ENCODE measurements around the gene NUTF2.
"Not testable (repeated sequence)": the region's sequence is repeated elsewhere in the genome, so short reads cannot be mapped to it uniquely, and the experiment has no call there.

The NUTF2 gene

DNA sequence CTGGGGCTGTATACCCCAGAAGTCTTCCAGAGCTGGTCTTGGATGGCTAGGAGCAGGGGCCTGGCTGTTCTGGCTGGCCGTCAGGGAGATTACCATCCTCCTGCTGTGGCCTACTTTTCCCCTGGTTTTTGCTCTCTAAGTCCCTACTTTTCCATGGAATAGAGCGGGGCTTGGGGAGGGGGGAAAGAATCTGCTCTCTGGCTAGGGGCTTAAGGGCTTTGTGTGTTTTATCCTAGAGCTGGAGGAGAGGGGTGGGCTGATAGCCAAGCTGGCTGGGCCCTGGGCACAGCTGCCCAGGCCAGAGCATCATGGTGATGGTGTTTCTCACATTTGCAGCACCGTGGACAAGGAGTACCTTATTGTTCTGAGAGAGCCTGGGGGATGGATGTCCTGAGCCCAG lies 41.6 kb downstream of the NUTF2 start:
- DNase-seq = no peak

DNA sequence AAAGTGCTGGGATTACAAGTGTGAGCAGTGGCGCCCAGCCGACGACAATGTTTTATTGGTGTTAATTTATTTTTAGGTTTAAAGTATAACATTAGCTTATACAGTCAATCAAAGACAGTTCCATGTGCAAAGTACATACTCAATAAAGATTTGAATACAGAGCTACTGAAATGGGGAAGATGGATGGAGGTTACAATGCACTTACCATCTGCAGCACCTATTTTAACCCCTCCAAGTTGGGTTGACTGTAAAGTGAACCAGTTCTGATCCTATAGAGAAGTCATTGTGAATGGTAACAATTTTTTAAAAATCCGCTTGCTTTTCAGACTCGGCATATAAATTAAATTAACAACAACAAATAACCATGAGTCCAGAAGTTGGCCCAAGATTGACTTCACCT lies 45.6 kb downstream of the NUTF2 start:
- DNase-seq = no peak

DNA sequence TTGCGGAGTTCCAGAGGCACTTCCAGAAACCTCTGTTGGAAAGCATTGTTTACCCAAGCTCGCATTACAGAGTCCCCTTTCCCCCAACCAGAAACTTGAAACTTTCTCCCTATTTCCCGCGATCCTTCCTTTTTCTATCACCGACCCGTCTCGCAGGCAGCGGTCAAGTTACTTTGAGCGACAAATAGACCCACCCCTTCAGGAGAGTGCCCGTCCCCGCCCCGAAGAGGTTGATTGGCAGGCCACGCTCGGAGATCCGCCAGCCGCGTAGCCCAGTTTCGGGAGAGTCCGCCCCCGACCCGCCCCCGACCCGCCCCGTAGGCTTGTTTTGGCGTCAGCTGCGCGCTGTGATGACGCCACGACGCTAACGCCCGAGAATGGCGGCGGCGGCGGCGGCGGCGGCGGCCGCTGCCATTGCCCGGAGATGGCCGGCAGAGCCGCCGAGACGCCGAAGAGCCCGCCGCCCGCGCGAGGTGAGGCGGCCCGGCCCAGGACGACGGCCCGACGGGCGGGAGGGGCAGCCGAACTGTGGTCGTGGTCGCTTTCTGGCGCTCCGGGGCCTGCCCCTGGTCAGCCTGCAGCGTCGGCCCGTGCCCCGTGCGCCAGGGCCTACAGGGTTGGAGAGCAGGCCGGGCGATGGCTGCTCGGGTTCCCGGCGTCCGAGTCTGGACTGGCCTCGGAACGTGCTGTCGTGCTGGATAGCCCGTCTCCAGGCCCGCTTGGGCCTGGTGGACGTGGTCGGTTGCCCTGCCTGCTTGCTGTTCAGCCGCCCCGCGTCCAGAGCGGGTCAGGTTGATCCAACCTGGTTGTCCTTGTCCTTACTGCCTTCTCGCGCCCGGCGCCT lies 46.4 kb downstream of the NUTF2 start, which contains the start of gene PSKH1:
TSS of gene PSKH1 (plus strand) at position 356 of the 844 bp plus-strand sequence. CDS start 15,496 bp downstream, outside the sequence.
- peak; percentile 74 for DNase-seq

DNA sequence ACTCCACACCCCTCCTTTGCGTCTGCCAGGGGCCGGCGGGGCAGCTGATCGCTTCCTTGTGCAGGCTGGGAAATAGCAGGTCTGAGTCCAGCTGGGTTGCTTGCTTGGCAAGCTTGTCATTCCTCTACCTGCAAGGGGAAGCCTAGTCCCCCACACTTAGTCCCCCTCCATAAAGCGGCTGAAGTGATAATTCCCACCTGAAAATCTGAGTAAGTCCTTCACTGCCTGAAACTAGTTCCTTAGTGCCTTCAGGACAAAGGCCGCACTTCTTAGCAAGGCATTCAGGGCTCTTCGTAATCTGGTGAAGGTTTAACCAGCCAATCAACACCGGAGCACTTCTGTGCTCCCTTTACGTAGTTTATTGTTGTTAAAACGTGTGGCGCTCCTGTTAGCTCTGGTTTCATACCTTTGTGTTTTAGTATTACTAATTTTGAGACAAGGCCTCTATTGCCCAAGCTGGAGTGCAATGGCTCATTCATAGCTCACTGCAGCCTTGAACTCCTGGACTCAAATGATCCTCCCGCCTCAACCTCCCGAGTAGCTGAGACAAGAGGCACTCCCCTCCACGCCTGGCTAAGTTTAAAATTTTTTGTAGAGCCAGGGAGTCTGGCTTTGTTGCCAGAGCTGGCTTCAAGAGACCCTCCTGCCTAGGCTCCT lies 47.1 kb downstream of the NUTF2 start:
- no peak for DNase-seq

DNA sequence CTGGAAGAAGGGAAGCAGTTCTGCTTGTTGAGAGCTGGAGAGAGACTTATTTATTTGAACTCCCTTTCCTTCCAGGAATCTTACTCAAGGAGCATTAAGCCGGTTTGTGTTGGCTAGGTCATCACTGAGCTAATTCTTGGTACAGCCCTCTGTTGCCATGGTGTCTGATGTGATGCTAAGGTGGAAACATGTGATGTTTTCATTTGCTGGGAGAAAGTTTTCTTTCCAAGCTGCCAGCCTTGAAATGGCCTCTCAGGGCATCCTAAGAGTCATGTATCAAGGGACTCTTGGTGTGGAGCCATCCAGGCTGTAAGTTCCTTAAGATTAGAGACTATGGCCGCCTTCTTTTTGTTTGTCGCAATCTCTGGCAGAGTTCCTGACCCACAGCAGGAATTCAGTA lies 50.5 kb downstream of the NUTF2 start:
- DNase-seq = no peak

DNA sequence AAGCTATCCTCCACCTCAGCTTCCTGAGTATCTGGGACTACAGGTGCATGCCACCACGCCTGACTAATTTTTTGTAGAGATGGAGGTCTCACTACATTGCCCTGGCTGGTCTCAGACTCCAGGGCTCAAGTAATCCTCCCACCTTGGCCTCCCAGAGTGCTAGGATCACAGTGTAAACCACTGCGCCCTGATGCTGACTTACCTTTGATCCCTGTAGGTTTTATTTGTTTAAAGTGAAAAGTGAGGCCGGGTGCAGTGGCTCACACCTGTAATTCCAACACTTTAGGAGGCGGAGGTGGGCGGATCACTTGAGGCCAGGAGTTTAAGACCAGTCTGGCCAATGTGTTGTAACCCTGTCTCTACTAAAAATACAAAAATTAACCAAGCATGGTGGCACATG lies 55.0 kb downstream of the NUTF2 start:
- DNase-seq = no peak

DNA sequence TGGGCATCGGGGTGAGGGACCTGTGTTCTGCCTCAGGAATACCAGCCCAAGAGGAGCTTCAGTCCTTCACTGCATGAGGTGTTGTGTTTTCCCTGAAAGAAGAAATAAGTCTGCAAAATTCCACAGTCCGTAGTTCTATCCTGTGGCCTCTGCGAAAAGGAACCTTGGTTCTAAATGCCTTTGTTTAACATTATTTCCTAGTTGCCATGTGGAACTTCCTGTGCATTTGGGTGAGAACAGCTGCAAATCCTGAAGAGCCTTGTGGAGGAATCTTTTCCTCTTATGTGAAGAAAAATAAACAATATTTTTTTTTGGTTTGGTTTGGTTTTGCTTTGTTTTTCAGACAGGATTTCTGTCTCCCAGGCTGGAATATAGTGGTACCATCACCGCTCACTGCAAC lies 56.1 kb downstream of the NUTF2 start:
- no peak for DNase-seq

DNA sequence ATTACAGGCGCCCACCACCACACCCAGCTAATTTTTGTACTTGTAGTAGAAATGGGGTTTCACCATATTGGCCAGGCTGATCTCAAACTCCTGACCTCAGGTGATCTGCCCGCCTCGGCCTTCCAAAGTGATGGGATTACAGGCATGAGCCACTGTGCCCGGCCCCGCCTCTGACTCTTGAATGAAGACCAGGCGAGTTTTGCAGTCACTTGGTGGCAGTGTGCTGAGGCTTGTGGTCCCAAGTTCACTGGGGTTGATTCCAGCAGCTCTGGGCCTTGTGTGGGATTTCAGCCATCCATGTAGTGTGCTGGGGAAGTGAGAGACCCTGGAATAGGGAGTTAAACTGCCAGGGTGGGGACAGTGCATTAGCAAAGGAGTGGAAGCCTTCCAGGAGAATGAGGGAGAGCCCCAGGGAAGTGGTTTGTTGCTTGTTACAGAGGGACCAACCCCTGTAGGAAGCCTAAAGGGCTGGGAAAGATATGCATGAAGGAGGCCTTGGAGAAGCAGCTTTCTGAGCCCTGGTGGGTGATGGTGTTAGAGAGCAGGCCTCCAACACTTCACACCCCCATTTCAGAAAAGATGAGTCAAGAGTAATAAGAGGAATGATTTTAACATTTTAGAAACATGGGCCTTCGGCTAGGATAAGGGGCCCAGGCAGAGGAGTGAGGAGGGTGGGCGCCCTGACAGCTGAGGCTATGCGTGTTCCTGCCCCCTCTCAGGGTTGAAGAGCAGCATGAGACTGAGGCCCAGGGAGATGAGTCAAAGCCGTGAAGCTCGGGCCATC lies 60.9 kb downstream of the NUTF2 start:
- no peak for DNase-seq

DNA sequence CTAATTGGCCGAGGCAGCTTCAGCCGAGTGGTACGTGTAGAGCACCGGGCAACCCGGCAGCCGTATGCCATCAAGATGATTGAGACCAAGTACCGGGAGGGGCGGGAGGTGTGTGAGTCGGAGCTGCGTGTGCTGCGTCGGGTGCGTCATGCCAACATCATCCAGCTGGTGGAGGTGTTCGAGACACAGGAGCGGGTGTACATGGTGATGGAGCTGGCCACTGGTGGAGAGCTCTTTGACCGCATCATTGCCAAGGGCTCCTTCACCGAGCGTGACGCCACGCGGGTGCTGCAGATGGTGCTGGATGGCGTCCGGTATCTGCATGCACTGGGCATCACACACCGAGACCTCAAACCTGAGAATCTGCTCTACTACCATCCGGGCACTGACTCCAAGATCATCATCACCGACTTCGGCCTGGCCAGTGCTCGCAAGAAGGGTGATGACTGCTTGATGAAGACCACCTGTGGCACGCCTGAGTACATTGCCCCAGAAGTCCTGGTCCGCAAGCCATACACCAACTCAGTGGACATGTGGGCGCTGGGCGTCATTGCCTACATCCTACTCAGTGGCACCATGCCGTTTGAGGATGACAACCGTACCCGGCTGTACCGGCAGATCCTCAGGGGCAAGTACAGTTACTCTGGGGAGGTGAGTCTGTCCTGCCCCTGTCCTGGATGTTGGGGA lies 62.5 kb downstream of the NUTF2 start:
- no peak for DNase-seq

DNA sequence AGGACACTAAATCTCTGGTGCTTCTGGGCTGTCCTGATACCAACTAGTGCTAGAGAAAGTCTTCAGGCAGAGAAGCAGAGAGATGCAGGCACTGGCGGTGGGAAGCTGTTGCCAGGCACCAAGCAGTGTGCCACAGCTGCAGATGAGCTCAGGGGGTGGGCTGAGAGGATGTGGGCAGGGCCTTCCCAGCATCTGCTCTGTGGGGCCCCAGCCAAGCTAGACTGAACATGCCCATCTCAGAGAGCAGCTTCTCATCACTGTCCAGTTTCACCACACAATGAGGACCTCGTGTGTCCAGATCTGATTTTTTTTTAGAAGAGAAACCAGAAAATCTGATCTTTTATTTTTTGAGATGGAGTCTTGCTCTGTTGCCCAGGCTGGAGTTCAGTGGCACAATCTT lies 63.4 kb downstream of the NUTF2 start:
- DNase-seq = no peak

DNA sequence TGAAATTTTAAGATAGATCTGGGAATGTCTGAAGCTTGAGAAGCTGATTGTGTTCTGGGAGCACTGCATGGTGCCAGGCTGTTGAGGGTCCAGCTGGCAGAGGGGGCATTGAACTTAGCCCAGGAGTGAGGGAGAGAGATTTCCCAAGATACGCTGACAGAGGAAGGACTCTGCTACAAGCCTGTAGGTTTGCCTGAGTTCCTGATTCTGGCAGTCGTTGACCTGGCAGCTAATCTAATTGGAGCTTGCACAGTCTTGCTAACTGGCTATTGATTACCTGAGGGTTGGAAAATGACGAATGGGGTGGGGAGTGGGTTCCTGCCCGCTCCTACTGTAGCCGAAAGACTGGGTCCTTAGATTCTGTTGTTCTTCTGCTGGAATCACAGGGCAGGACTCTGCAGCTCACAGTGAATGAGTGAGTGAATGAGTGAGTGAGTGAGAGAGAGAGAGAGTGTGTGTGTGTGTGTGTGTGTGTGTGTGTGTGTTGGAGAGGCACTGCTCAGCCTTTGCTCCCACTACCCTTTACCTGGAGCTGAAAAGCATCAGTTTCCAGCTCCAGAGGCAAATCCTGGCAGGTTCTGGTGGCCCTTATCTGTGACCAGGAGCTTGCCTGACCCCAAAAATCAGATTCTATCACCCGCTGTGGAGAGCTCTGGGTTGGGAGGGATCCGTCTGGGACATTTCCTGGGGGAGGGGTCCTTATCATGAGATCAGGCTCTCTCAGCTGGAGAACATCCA lies 68.2 kb downstream of the NUTF2 start:
- DNase-seq = no peak

DNA sequence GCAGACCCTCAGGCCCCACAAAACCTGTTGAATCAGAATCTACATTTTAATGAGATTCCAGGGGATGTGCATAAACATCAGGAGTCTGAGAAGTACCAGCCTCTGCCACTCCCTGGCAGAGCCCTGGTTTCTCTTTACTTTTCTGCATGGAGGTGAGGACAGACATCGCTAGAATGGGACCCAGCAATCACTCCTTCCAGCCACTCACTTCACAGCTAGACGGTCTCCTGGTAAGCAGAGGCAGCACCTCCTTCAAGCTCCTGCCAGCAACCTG lies 68.7 kb downstream of the NUTF2 start:
- not testable (repeated sequence) for DNase-seq

DNA sequence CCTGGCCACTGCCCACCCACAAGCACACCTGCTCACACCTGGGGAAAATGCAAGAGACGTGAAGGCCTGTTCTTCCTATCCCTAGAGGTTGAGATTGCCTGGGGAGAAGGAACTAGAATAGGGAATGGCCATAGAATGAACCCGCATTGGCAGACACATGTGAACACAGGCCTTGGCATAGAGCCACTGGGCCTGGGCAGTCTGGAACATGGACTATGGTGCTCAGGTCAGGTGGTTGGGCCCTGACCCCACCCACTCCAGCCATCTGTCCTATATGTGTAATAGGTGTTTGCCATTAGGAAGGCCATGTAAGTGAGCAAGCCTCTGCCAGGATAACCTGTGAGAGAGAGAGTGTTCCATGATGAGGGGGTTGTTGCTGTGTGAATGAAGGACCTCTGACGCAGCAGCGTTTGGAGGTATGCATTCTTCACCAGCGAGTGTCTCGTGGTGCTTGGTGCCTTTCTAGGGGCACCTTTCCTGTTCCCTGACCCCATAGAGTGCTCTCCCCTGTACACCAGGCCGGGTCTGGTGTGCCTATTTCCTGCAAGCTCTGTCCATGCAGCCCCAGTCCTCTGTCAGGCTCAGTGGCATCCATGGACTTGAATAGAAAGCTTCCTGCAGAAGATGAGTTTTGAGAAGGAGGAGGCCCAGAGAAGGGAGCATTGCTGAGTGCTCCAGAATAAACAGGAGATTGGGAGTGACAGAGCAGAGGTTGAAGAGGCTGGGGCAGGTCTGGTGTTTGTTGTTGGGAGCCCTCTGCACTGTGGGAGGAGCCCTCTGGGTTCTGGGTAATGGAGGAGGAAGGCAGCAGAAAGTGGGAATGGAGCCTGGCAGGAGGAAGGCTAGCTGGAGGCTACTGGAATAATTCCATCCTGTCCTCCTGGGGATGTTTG lies 69.3 kb downstream of the NUTF2 start:
- no peak for DNase-seq

DNA sequence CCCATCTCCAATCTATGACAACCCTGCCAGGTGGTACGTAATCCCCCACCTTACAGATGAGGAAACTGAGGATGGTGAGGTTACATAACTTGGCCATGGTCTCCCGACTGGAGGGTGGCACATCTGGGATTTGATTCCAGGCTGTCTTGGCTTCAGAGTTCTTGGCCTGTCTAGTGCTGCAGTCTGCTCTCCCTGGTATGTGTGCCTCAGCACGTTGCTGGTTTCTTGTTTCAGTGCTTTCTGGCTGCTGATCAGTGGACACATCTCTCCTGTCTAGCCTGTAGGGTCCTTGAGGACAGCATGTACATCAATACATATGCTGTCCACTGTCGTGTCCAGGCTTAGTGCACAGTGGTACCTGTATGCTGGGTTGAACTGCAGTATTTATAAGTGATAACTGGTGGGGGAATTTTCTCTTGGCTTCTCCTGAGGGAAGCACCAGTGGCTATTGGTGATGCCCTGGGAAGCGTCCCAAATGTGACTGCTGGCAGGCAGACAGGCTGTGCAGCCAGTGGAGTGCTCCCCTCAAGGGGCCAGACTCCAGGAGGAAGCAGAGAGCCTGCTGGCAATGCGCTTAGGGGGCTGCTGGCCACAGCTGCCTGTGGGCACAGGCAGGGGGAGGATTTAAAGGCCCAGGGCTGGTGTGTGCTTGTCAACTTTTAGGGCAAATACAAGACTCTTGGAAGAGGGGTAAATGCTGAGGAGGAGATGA lies 70.6 kb downstream of the NUTF2 start:
- DNase-seq = peak; percentile 46

DNA sequence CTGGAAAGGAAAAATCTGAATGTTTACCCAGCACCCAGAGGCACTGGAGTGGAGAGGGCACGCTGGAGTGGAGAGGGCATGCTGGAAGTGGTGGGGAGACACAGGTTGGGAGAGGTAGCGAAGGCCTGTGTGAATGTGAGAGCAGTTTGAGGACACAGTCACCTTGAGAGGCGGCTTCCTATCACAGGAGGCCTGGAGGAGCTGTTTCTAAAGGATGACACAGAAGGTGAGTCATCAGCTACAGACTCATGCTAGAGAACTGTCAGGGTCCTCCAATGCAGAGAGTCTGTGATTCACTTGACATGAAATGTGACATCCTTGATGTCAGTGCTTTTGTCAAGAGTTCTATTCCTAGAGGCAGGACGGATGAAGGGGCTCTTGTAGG lies 71.1 kb downstream of the NUTF2 start:
- DNase-seq = peak; percentile 38

DNA sequence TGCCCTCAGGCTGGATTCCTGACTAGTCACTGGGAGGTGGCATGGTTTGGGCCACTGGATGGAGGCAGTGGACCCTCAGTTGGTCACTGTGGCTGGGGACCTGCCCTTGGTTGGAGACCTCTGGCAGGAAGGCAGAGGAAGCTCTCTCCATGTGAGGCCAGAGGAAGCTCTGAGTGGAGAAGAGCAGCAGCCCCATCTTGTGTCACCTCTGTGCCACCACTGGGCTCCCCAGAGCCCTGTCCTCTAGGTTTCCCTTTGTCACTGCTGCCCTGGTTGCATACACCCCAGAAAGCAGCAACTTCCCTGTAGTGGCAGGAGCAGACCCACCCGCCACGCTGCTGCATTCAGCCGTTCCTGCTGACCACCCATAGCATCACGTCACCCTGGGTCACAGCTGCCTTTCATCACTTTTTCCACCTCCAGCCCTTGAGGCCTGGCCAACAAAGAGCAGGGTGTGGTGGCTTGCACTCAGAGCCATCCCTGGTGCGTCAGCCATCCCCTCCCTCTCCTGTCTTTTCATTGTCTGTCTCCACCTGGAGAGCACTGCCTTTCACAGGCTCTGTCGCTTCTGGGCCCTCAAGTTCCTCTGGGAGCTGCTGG lies 73.0 kb downstream of the NUTF2 start:
- DNase-seq = no peak
